ENCODE results near the gene GRIN3A.

DNA sequence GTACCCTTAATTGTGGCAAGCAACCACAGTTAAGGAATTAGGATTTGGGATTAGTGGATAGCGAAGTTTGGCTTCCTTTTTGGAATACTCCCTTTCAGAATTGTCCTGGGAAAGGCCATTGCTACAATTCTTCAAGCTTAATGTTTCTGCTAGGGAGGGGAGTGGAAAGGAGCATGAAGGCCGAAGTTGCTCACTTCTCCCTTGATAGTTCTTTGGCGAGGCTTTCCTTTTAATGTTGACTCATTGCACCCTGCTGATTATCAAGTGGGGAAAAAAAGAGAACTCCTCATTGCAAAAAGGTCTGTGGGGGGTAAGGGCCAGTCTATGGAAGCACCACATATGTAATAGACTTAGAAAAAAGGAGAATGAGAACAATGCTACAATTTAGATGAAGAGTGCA lies 30.7 kb downstream of the GRIN3A start:
- TF ChIP-seq, protein P1, sequence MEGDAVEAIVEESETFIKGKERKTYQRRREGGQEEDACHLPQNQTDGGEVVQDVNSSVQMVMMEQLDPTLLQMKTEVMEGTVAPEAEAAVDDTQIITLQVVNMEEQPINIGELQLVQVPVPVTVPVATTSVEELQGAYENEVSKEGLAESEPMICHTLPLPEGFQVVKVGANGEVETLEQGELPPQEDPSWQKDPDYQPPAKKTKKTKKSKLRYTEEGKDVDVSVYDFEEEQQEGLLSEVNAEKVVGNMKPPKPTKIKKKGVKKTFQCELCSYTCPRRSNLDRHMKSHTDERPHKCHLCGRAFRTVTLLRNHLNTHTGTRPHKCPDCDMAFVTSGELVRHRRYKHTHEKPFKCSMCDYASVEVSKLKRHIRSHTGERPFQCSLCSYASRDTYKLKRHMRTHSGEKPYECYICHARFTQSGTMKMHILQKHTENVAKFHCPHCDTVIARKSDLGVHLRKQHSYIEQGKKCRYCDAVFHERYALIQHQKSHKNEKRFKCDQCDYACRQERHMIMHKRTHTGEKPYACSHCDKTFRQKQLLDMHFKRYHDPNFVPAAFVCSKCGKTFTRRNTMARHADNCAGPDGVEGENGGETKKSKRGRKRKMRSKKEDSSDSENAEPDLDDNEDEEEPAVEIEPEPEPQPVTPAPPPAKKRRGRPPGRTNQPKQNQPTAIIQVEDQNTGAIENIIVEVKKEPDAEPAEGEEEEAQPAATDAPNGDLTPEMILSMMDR (conservative IDR thresholded peaks at IDR 0.05; ENCODE audit: low read length) = no peak
- no peak for TF ChIP-seq EZH2phosphoT487 (IDR thresholded peaks at IDR 0.05; ENCODE audit: borderline replicate concordance)

Data from Loucy (cell line).